ENCODE measurements around the gene KIAA2012.

GRCh38 chr2:202122163-202122540 lies 49.1 kb downstream of the KIAA2012 start:
- TF ChIP-seq CTCF (IDR thresholded peaks at IDR 0.05; ENCODE audit: insufficient read depth, low read length): no peak
- TF ChIP-seq GABPA (IDR thresholded peaks at IDR 0.05; ENCODE audit: low read depth): no peak
- TF ChIP-seq REST (IDR thresholded peaks at IDR 0.05; ENCODE audit: insufficient replicate concordance, low read depth): no peak
- TF ChIP-seq POLR2AphosphoS5 (IDR thresholded peaks at IDR 0.05; ENCODE audit: low read depth): no peak
- no peak for TF ChIP-seq SPI1 (IDR thresholded peaks at IDR 0.05; ENCODE audit: borderline replicate concordance, low read depth)

All from HL-60 (cell line).